Activated T-cell treated with anti-CD3 and anti-CD28 coated beads, Interleukin-2, amount 50 U/mL, for 72 hours (primary cell): Measurements from ENCODE around the gene NOS1AP. TPM values are rescaled to one million over a fixed set of nuclear protein-coding genes. Genes with fewer than 3 reads are reported as not detected.

Experiments used
- ATAC-seq, 2 donors: fragments of 150-1000 bp; cut with Tn5 transposase; replicated peaks in 1 of 2; 2 replicates each; pipeline ENCODE4 v1.10.0; 2021; ENCODE audit warnings: moderate library complexity in 2 of 2, mild to moderate bottlenecking in 1 of 2
- DNase-seq, 2 donors: peaks; one replicate each; pipeline ENCODE4 v3.0.0; 2021 to 2022; ENCODE audit warnings: mixed read lengths in 1 of 2
- H3K27ac Mint-ChIP-seq: one replicate; pipeline ENCODE4 v1.8.0; 2022; ENCODE audit warnings: mild to moderate bottlenecking, moderate library complexity, mixed read lengths
- H3K27me3 Mint-ChIP-seq: one replicate; pipeline ENCODE4 v1.8.0; 2022; ENCODE audit warnings: low read depth, mixed read lengths
- H3K36me3 Mint-ChIP-seq, 2 donors: one replicate each; pipeline ENCODE4 v1.8.0; 2022; ENCODE audit warnings: mixed read lengths in 2 of 2, mild to moderate bottlenecking in 1 of 2; ENCODE audit not compliant: insufficient read depth in 2 of 2
- H3K4me1 Mint-ChIP-seq: one replicate; pipeline ENCODE4 v1.8.0; 2022; ENCODE audit warnings: low read depth, mixed read lengths
- H3K4me3 Mint-ChIP-seq, 2 donors: one replicate each; pipeline ENCODE4 v1.8.0; 2022; ENCODE audit warnings: mild to moderate bottlenecking in 2 of 2, mixed read lengths in 2 of 2, moderate library complexity in 2 of 2
- H3K9me3 Mint-ChIP-seq, 2 donors: one replicate each; pipeline ENCODE4 v1.8.0; 2022; ENCODE audit warnings: mixed read lengths in 2 of 2
- total RNA-seq, 2 donors: library from RNA; stranded (reverse); gene quantifications; one replicate each; pipeline ENCODE4 v1.2.3, GENCODE V29; 2022

NOS1AP gene
- total RNA-seq, 2 donors from 2014 or later, result 0.21 to 0.26 TPM

DNA sequence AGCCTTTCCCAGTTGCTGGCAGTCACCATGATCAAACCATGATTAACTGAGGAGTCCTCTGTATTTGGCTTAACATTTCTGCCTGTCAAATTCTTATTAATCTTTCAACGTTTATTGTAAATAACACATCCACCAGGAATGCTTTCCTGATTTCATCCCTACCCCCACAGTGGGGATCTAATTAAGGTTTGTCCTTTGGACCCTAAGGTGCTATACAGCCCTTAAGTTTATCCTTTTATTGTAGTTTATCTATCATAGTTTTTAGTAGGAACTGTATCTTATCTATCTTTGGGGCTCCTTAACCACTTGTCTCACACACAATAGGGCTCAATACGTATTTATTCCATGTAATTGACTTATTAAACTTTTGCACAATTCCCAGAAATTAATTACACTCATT lies 246.2 kb downstream of the NOS1AP start:
- no peaks in the 10 kb centered on the region for H3K4me1 Mint-ChIP-seq
- no peak for DNase-seq
- no peak for ATAC-seq
- peaks cover 38% of the 10 kb centered on the region for H3K27me3 Mint-ChIP-seq
- no peak overlapping the region for H3K27ac Mint-ChIP-seq
- no peaks in the 10 kb centered on the region for H3K9me3 Mint-ChIP-seq
- H3K4me3 Mint-ChIP-seq, result no peak overlapping the region
- H3K36me3 Mint-ChIP-seq, result no peaks in the 10 kb centered on the region

- ATAC-seq, result no peak
Observed at GRCh38 chr1:162316187-162316586, 246.7 kb downstream of the NOS1AP start.

DNA sequence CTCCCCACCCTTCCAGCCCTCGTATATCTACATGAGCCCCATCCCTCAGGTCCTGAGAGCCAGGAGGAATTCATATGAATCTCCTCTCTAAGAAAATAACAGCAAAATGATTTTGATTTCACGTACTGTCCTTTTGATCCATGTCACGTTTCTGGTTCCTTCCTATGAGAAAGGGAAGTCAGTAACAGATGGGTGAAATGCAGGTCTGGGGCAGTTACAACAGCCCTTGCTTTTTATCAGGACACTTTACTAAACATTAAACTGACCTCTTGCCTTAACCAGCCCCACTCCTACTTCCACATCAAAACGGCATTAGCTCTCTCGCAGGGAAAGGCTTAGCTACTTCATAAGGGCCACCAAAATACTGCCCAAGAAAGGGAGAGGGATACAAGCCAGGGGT lies 248.1 kb downstream of the NOS1AP start:
- Mint-ChIP-seq H3K9me3 (no peaks in the 10 kb centered on the region), H3K36me3 (no peaks in the 10 kb centered on the region), H3K4me1 (no peaks in the 10 kb centered on the region), H3K4me3 (no peak overlapping the region), H3K27me3 (peaks cover 31% of the 10 kb centered on the region), H3K27ac (no peak overlapping the region)
- no peak for ATAC-seq
- no peak for DNase-seq

More at GRCh38 chr1:162316187-162316586, 246.7 kb downstream of the NOS1AP start:
- Mint-ChIP-seq H3K27me3 (peaks cover 33% of the 10 kb centered on the region), H3K4me1 (no peaks in the 10 kb centered on the region), H3K4me3 (no peak overlapping the region), H3K27ac (no peak overlapping the region), H3K9me3 (no peaks in the 10 kb centered on the region), H3K36me3 (no peaks in the 10 kb centered on the region)
- DNase-seq, result no peak

GRCh38 chr1:162319493-162320175 lies 250.1 kb downstream of the NOS1AP start:
- Mint-ChIP-seq H3K27me3 (peaks cover 45% of the 10 kb centered on the region), H3K4me3 (no peak overlapping the region), H3K27ac (no peak overlapping the region), H3K4me1 (no peaks in the 10 kb centered on the region), H3K9me3 (no peaks in the 10 kb centered on the region), H3K36me3 (no peaks in the 10 kb centered on the region)
- ATAC-seq (no peak), DNase-seq (no peak)

DNA sequence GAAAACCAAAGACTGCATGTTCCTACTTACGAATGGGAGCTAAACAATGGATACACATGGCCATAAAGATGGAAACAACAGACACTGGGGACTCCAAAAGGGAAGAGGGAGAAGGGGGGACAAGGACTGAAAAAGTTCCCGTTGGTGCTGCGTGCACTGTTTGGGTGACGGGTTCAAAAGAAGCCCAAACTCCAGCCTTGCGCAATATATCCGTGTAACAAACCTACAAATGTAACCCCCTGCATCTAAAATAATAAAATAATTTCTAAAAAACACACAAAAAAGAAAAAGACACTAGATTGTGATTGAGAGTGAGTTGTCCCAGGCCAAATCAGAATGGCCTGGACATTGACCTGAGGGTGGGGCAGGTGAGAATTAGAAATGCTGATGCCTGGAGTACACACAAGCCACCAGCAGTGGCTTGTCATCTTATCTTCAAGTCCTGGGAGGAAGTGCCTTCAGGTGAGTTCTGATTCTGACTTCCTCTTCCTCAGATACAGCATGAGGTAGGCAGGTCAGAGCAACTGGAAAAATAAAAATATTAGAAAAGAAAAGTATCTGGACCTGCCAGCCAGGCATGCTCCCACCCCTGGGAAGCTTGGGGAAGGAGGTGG lies 252.4 kb downstream of the NOS1AP start:
- no peak for ATAC-seq
- Mint-ChIP-seq H3K27ac (no peak overlapping the region), H3K4me1 (no peaks in the 10 kb centered on the region), H3K36me3 (no peaks in the 10 kb centered on the region), H3K27me3 (peaks cover 43% of the 10 kb centered on the region), H3K4me3 (no peak overlapping the region), H3K9me3 (no peaks in the 10 kb centered on the region)
- DNase-seq, result no peak

GRCh38 chr1:162323023-162323422 lies 253.5 kb downstream of the NOS1AP start:
- Mint-ChIP-seq H3K9me3 (no peaks in the 10 kb centered on the region), H3K27ac (no peak overlapping the region), H3K36me3 (no peaks in the 10 kb centered on the region), H3K27me3 (peaks cover 40% of the 10 kb centered on the region), H3K4me3 (no peak overlapping the region), H3K4me1 (no peaks in the 10 kb centered on the region)
- ATAC-seq (no peak), DNase-seq (no peak)

- Mint-ChIP-seq H3K4me1 (no peaks in the 10 kb centered on the region), H3K36me3 (no peaks in the 10 kb centered on the region), H3K27me3 (peaks cover 26% of the 10 kb centered on the region), H3K27ac (no peak overlapping the region), H3K9me3 (no peaks in the 10 kb centered on the region), H3K4me3 (no peak overlapping the region)
- no peak for DNase-seq
- no peak for ATAC-seq
Observed at GRCh38 chr1:162324396-162324795, 254.9 kb downstream of the NOS1AP start.

GRCh38 chr1:162326559-162326958 lies 257.1 kb downstream of the NOS1AP start:
- Mint-ChIP-seq H3K27ac (no peak overlapping the region), H3K4me1 (no peaks in the 10 kb centered on the region), H3K4me3 (no peak overlapping the region), H3K27me3 (peaks cover 18% of the 10 kb centered on the region), H3K9me3 (no peaks in the 10 kb centered on the region), H3K36me3 (no peaks in the 10 kb centered on the region)
- DNase-seq, result no peak
- ATAC-seq, result no peak

- Mint-ChIP-seq H3K27me3 (peaks cover 18% of the 10 kb centered on the region), H3K4me1 (no peaks in the 10 kb centered on the region), H3K27ac (no peak overlapping the region), H3K9me3 (no peaks in the 10 kb centered on the region), H3K36me3 (no peaks in the 10 kb centered on the region), H3K4me3 (no peak overlapping the region)
- no peak for DNase-seq
- ATAC-seq, result no peak
Observed at GRCh38 chr1:162327144-162327787, 257.8 kb downstream of the NOS1AP start.

DNA sequence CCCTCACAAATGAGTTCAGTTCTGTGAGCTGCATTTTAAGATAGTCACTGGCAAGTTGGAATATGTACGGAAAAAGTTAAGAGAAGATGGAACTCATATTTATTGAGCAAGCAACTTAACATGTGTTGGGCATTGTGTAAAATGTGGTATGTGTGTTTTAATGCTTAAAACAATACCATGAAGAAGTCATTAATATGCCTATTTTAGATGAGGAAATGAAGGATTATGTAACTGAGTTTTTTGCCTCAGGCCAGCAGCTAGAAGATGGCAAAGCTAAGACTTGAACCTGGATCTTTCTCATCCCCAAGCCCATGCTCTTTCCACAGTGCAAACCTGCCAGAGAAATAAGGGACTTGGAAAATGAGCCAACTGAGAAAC lies 258.3 kb downstream of the NOS1AP start:
- Mint-ChIP-seq H3K9me3 (no peaks in the 10 kb centered on the region), H3K27ac (no peak overlapping the region), H3K4me3 (no peak overlapping the region), H3K4me1 (no peaks in the 10 kb centered on the region), H3K27me3 (peaks cover 18% of the 10 kb centered on the region), H3K36me3 (no peaks in the 10 kb centered on the region)
- ATAC-seq (no peak), DNase-seq (no peak)

- Mint-ChIP-seq H3K4me1 (no peaks in the 10 kb centered on the region), H3K27ac (no peak overlapping the region), H3K36me3 (no peaks in the 10 kb centered on the region), H3K4me3 (no peak overlapping the region), H3K9me3 (no peaks in the 10 kb centered on the region), H3K27me3 (peaks cover 10% of the 10 kb centered on the region)
- DNase-seq, result no peak
- no peak for ATAC-seq
Observed at GRCh38 chr1:162328512-162328911, 259.0 kb downstream of the NOS1AP start.

GRCh38 chr1:162329826-162330225 lies 260.3 kb downstream of the NOS1AP start:
- no peak for ATAC-seq
- no peak for DNase-seq
- Mint-ChIP-seq H3K4me1 (no peaks in the 10 kb centered on the region), H3K9me3 (no peaks in the 10 kb centered on the region), H3K36me3 (no peaks in the 10 kb centered on the region), H3K27me3 (peaks cover 2% of the 10 kb centered on the region), H3K27ac (no peak overlapping the region), H3K4me3 (no peak overlapping the region)

DNA sequence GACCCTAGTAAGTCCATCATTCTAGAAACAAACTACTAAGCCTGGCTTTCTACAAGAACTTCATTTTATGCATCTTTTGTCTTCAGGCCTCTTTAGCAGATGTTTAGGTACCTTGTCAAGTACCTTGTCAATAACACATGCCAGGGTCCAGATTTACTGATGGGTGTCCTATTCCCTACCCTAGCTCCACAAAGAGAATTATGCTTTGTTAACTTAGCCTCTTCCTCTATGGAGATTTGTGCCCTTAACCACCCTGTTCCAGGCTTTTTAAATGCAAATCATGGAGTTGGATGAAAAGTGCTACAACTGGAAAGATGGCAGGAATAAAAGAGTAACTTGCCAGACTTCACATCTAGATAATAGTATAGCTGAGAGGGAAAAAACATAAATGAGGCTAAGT lies 264.5 kb downstream of the NOS1AP start:
- DNase-seq (no peak), ATAC-seq (no peak)
- Mint-ChIP-seq H3K4me1 (no peaks in the 10 kb centered on the region), H3K9me3 (no peaks in the 10 kb centered on the region), H3K4me3 (no peak overlapping the region), H3K27ac (no peak overlapping the region), H3K36me3 (no peaks in the 10 kb centered on the region), H3K27me3 (peaks cover 13% of the 10 kb centered on the region)
